GM18508 (cell line): ENCODE data around the gene AK4.

Experiments used
- ATAC-seq: cut with Tn5 transposase; IDR thresholded peaks from one replicate; pipeline ENCODE4 v1.9.1; 2021; ENCODE audit warnings: moderate number of reproducible peaks; ENCODE audit not compliant: insufficient read depth, unreplicated experiment

Gene AK4

GRCh38 chr1:65209005-65209885 is 61.2 kb downstream of the AK4 start:
- no peak for ATAC-seq

GRCh38 chr1:65210325-65210724 is 62.3 kb downstream of the AK4 start:
- no peak for ATAC-seq

GRCh38 chr1:65211331-65211730 is 63.3 kb downstream of the AK4 start:
- ATAC-seq = no peak

- no peak for ATAC-seq
These were observed 65.4 kb downstream of the AK4 start for GRCh38 chr1:65213271-65214023.

GRCh38 chr1:65214340-65215027 is 66.5 kb downstream of the AK4 start:
- ATAC-seq = no peak

- no peak for ATAC-seq
These were observed 69.0 kb downstream of the AK4 start for GRCh38 chr1:65216989-65217388.

- no peak for ATAC-seq
These were observed 73.8 kb downstream of the AK4 start for GRCh38 chr1:65221638-65222339.

- ATAC-seq = no peak
These were observed 74.4 kb downstream of the AK4 start for GRCh38 chr1:65222340-65222940.

- ATAC-seq = no peak
These were observed 76.7 kb downstream of the AK4 start for GRCh38 chr1:65224681-65225091.

GRCh38 chr1:65225179-65225578 is 77.2 kb downstream of the AK4 start:
- no peak for ATAC-seq

- ATAC-seq = no peak
These were observed 81.2 kb downstream of the AK4 start for GRCh38 chr1:65229201-65229600.

GRCh38 chr1:65229754-65230339 is 81.8 kb downstream of the AK4 start:
- no peak for ATAC-seq

GRCh38 chr1:65230731-65231481 is 82.9 kb downstream of the AK4 start:
- peak; percentile 66 for ATAC-seq

GRCh38 chr1:65231718-65232330 is 83.8 kb downstream of the AK4 start:
- no peak for ATAC-seq

GRCh38 chr1:65232461-65232990 is 84.5 kb downstream of the AK4 start:
- ATAC-seq = no peak

GRCh38 chr1:65233782-65234181 is 85.8 kb downstream of the AK4 start:
- ATAC-seq = no peak

GRCh38 chr1:65235867-65236805 is 88.1 kb downstream of the AK4 start:
- ATAC-seq = no peak
